Measurements from ENCODE around the gene MED25.

- TF ChIP-seq CTCF (IDR thresholded peaks at IDR 0.05) (no peak), EP300 (IDR thresholded peaks at IDR 0.05) (no peak)
Observed at GRCh38 chr19:49816590-49816989, 1.5 kb upstream of the MED25 start.
